GM19193 (cell line): ENCODE data around the gene HSD17B14.

Experiments used
- POLR2A ChIP-seq: IDR thresholded peaks from 4 replicates; pipeline ENCODE4 v1.6.1; 2011; ENCODE audit not compliant: insufficient read depth, insufficient read length; ENCODE audit errors: extremely low read depth

HSD17B14 gene

DNA sequence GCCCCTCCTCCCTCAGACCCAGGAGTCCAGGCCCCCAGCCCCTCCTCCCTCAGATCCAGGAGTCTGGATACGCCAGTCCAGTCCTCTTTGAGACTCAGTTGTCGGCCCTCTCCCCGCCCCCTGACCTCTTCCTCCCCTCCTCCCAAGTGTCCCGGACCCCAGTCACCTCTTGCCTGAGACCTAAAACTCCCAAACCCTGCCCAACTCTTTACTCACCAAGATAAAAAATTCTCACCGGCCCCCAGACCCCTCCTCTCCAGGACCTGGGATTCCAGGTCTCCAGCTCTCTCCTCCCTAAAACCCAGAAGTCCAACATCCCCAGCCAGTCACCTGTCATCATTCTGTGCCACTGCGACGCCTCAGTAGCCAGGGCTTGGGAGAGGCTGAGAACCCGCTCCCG is 1.4 kb upstream of the HSD17B14 start:
- no peak for TF ChIP-seq POLR2A

GRCh38 chr19:48837051-48837524 is 797 bp upstream of the HSD17B14 start:
- TF ChIP-seq POLR2A = no peak

DNA sequence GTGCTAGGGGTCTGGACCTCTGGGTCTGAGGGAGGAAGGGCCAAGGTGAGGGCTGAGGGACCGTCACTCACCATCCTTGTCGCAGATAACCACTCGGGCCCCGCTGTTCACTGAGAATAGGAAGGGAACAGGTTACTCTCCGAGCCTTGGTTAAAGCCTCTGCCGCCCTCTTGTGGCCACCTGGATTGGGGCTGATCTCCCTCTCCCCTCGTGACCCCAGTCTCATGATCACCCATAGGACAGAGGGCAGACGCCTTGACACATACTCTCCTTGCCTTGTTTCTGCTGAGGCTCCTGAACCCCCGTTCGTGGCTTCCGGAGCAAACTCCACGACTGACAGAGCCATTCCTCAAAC is 580 bp downstream of the HSD17B14 start:
- TF ChIP-seq POLR2A = no peak

- TF ChIP-seq POLR2A = no peak
These were observed 2.3 kb downstream of the HSD17B14 start for GRCh38 chr19:48833977-48834376.

GRCh38 chr19:48833049-48833448 is 3.2 kb downstream of the HSD17B14 start:
- TF ChIP-seq POLR2A = no peak

- no peak for TF ChIP-seq POLR2A
These were observed 5.3 kb downstream of the HSD17B14 start for GRCh38 chr19:48830965-48831364.

DNA sequence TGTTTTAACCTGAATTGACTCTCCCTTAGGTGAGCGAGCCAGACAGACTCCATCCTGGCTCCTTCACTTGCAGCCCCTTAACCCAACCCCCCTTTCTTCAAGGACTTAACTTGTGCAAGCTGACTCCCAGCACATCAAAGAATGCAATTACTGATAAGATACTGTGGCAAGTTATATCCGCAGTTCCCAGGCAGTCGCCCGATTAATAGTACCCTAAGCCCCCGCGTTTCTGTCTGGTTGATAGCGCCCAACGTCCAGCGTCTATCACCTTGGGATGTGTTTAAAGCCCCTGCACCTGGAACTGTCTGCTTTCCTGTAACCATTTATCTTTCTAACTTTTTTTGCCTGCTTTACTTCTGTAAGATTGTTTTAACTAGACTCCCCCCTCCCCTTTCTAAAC is 6.2 kb downstream of the HSD17B14 start:
- TF ChIP-seq POLR2A = no peak

DNA sequence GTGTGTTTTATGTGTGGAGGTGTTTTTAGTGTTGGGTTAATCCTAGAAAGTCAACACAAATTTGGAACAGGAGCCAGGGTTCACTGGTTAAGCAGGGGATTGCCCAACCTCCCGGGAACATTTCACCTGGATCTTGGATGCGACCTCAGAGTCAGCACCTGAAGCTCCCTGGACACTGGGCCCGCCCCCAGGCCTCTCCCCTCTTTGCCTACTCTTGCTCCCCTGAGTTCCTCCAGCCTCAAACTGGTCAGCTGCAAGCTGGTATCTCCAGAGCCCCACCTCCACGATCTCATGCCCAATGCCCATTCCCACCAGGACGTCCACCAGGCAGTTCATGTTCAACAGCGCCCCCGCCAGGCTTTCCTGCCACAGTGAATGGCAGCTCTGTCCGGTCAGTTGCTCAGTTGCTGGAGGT is 9.7 kb downstream of the HSD17B14 start:
- TF ChIP-seq POLR2A = no peak

DNA sequence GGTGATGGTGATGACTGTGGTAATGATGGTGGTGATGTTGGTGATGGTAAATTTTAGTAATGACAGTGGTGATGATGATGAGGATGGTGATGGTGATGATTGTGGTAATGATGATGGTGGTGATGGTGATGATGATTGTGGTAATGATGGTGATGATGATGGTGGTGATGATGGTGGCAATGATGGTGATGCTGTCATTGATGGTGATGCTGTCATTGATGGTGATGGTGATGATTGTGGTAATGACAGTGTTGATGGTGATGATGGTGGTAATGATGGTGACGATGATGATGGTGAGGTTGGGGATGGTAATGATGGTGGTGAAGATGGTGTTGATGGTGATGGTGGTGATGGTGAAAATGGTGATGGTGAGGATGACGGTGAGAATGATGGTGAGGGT is 13.8 kb downstream of the HSD17B14 start:
- no peak for TF ChIP-seq POLR2A

DNA sequence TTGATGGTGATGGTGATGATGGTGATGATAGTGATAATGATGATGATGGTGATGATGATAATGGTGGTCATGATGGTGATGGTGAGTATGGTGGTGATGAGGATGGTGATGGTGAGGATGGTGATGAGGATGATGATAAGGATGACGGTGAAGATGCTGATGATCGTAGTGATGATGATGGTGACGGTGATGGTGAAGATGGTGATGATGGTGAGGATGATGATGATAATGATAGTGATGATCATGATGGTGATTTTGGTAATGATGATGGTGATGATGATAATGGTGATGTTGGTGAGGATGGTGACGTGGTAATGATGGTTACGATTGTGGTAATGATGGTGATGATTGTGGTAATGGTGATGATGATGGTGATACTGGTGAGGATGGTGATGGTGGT is 14.7 kb downstream of the HSD17B14 start:
- TF ChIP-seq POLR2A = no peak

GRCh38 chr19:48819366-48819816 is 16.9 kb downstream of the HSD17B14 start:
- TF ChIP-seq POLR2A = no peak

- TF ChIP-seq POLR2A = no peak
These were observed 18.0 kb downstream of the HSD17B14 start for GRCh38 chr19:48818234-48818820.

DNA sequence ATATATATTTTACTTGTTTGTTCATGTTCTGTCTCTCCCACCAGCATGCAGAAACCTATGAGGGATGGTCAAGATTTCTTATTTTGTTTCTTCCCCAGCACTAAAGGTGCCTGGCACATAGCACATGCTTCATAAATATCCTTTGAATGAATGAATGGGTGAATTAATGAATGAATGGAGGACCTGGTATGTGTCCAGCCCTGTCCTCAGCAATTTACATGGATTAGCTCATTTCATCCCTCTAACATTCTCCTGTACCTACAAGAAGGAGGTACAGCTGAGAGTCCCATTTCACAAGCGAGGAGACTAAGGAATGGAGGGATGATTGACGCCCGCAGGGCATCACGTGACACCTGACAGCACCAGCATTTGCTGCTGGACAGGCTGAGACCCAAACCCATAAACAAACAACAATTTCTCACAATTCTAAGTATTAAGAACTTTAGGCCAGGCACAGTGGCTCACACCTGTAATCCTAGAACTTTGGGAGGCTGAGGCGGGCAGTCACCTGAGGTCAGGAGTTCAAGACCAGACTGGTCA is 18.6 kb downstream of the HSD17B14 start:
- no peak for TF ChIP-seq POLR2A

DNA sequence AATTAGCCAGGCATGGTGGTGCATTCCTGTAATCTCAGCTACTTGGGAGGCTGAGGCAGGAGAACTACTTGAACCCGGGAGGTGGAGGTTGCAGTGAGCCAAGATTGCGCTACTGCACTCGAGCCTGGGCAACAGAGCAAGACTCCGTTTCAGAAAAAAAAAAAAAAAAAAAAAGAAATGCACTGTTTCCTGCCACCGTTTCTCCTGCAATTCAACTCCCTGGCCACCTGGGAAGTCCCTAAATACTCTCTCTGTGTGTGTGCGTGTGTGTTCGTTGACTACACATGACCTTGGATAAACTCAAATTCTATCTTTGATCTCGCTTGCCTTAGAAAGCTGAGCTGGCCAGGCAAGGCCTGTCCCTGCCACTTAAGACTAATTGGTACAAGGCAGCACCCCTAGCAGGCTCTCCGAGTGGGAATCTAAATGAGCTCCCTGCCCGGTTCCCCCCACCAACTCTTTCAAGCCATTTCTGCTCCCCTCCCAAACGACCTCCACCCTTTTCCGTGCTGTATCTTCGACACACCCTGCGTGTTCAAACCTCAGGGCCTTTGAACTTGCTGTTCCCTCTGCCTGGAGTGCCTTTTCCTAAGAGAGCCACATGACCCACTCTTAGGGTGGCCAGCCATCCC is 20.3 kb downstream of the HSD17B14 start:
- no peak for TF ChIP-seq POLR2A

GRCh38 chr19:48814895-48815294 is 21.4 kb downstream of the HSD17B14 start:
- no peak for TF ChIP-seq POLR2A
